ENCODE measurements around the gene TMEM183A.

TMEM183A gene

DNA sequence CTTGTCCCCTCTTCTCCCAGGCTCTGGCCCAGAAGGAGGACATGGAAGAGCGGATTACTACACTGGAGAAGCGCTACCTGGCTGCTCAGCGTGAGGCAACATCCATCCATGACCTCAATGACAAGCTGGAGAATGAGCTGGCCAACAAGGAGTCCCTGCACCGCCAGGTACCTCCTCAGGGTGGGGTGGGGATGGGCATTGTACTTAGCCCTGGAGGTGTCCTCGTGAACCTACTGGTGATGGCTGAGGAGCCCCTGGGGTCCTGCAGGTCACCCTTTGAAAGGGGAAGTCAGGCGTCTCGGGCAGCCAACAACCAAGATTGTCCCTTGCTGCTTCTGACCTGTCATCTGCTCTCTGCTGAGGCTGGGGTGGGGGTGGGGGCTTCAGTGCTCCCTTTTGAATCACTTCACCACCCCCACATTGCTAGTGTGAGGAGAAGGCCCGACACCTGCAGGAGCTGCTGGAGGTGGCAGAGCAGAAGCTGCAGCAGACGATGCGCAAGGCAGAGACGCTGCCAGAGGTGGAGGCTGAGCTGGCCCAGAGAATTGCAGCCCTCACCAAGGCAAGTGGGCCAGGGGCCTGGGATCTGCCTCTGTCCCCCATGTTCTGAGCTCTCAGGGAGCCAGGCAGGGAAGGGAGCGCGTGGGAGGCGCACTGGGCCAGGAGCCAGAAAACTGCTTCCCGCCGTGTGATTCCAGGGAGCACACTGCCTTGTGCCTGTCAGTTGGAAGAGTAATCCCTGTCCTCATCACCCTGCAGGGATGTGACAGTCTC lies 38.8 kb downstream of the TMEM183A start:
- no peak for DNase-seq (ENCODE audit: low spot score)

DNA sequence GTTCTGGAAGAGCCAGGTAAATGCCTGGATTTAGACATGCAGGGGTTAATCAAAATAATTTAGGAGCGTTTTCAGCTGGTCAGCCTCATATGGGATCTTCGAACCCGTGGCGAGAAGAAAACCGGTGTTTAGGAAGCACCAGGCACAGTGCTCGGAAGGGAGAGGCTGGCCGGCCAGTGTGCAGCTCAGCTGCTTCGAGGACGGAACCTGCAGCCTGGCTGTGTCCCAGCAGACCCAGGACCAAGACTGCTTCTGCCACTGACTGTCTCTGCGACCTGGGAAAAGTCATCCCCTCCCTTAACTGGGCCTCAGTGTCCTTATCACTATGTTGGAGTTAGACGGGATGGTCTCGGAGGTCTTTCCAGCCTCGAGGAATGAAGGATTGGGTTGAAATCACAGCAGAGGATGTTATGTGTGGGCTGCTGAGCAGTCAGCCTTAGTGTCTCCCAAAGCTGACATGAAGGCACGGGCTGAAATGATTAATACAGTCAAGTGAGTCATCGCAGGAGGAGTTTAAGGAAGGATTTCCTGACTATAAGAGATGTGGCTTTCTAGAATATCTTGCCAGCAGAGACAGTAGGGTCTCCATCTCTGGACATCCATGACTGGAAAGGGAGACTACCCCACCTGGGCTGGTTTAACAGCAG lies 39.9 kb downstream of the TMEM183A start:
- DNase-seq (ENCODE audit: low spot score), result no peak

DNA sequence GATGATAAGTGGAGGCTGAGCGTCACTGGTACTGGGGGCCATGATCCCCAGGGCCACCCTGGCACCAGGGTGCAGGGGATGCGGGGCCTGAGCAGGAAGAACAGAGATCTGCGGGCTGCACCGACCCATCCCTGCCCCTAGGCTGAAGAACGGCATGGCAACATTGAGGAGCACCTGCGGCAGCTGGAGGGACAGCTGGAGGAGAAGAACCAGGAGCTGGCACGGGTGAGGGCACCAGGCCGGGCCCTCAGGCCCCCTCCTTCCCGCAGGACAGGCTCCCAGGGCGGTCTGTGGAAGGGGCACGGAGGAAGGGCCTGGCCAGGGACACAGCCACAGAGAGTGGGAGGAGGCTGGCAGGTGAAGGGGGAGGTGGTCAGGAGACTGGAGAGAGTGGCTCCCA lies 40.9 kb downstream of the TMEM183A start:
- no peak for DNase-seq (ENCODE audit: low spot score)

DNA sequence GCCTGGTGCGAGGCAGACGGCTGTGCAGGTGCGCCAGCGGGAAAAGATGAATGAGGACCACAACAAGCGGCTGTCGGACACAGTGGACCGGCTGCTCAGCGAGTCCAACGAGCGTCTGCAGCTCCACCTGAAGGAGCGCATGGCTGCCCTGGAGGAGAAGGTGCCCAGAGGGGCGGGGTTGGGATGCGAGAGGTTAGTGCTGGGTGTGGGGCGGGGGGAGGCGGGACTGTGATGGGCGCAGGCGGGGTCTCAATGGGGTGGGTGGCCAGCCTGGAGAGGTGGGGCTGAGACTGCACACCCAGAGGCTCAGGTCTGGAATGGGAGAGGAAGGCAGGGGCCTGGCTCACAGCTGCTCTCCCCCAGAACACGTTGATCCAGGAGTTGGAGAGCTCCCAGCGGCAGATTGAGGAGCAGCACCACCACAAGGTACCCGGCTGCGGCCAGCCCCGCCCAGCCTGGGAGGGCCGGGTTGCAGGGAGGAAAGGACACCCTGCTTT lies 41.4 kb downstream of the TMEM183A start:
- no peak for DNase-seq (ENCODE audit: low spot score)

DNA sequence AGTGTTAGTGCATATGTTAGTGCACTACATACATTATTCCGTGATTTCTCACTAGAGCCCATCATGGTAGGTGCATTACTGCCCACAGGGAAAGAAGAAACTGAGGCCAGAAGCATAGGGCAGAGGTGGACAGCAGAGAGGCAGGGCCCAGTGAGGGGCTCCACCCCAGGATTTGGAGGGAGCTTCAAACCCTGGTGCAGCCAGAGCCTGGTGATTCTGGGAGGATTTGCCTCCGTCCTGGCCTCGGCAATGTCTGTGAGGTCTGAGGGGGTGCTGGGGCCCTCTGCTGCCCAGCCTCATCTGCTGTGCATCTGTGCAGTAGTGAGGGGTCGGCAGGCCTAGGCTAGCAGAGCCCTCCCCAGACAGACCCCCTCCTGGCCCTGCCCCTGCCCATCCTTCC lies 41.9 kb downstream of the TMEM183A start:
- DNase-seq (ENCODE audit: low spot score), result no peak

DNA sequence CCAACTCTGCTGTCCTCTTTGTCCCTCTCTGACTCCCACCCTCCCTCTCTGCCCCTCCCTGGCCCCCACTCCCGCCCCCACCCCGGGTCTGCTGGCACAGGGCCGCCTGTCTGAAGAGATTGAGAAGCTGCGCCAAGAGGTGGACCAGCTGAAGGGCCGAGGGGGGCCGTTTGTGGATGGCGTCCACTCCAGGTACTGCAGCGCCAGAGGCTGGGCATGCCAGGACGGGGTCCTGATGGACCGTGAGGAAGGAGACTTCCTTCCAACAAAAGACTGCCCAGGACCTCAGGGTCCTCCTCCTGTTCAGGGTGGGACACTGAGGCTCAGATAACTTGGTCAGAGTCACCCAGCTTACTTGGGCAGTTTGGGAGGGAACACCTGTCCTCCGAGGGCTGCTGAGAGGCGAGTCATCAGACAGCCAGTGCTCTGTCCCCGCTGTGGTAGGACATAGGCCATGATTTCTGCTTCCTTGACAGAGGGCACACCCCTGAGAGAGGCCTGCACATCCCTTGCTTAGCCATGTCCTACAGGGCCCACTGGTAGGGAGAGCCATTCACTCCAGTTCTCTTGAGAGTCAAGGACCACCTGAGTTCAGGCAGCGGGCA lies 42.5 kb downstream of the TMEM183A start:
- DNase-seq (ENCODE audit: low spot score), result no peak

DNA sequence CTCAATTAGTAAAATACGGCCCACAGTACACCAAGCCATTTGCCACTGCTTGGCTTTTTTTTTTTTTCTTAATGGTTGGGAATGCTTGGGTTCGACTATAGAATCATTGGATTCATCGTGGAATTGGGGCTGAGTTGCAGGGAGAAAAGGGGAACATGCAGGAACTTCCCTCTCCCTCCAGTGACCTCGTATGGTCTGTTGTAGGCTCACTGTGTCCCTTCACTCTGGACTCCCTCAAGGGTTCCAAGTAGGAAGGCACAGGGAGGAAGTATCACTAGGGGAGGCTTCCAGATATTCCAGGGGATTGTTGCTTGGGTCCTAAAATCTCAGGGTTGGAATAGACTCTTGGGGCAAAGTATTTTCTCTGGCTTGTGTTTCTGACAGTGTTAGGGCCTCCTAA lies 43.7 kb downstream of the TMEM183A start:
- DNase-seq (ENCODE audit: low spot score), result no peak

DNA sequence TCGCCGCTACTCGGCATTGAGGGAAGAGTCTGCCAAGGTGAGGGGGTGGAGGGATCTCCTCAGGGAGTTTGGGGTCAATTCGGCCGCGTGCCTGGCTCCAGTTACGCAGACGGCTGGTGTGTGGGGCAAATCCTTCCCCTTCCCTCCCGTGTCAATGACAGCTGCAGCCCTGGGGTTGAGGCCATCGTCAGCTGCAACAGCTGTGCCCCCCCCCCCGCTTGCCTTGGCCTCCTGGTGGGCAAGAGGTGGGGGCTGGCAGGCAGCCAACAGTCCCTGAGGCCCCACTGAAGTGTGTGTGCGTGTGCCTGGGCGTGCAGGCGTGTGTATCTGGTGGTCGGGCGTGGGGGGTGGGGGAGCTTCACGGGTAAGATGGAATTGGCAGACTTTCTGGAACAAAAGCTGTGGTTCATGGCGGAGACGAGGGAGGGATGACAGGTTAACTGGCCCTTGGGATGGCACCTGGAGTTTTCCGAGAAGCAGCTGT lies 44.7 kb downstream of the TMEM183A start:
- peak; percentile 52 for DNase-seq (ENCODE audit: low spot score)

DNA sequence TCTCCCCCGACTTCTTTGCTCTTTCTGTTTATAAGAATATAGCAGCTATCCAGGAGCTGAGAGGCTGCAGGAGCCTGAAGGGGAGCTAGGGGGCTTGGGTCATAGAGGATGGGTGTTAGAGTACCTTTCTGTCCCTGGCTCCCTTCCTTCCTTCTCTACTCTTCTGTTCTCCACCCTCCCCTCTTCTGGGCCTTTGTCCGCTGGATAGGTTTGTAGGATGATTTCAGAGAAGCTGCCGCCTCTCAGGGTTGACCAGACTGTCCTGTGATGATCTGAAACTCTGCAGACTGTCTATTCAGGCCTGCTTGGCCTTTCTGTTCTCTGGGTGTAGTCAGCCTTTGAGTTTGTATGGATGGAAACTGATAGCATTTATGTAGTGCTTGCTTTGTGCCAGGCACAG lies 45.4 kb downstream of the TMEM183A start:
- DNase-seq (ENCODE audit: low spot score), result no peak

DNA sequence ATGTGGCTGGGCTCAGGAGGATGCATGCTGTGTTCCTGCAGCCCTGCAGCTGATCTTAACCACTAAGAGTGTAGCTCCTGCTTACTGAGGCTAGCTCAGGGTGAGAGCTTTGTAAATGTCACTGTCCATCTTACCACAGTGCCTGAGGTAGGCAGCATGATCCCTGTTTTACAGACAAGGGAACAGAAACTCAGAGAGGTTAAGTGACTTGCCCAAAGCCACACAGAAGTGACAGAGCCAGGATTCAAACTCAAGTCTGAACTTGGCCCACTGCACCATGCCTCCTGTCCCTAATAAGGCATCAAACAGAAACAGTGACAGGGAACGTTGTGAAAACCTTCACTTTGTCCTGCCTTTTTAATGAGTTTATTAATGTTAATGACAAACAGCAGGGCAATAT lies 47.0 kb downstream of the TMEM183A start:
- no peak for DNase-seq (ENCODE audit: low spot score)

DNA sequence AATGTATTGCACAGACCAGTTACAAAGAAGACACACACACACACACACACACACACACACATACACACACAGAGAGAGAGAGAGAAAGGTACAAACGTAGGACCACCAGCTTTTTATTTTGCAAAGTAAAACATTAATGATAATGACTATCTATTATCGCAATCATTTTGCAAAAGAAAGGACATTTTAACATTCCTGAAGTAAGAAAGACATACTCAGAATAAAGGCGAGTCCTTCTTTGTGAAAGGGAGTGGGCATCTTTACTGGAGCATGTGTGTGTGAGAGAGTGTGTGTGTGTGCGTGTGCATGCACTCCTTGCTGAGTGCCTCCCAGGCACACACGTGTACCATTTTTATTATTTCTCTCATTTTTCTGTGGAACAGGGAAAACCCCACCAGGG lies 47.5 kb downstream of the TMEM183A start:
- DNase-seq (ENCODE audit: low spot score), result no peak

DNA sequence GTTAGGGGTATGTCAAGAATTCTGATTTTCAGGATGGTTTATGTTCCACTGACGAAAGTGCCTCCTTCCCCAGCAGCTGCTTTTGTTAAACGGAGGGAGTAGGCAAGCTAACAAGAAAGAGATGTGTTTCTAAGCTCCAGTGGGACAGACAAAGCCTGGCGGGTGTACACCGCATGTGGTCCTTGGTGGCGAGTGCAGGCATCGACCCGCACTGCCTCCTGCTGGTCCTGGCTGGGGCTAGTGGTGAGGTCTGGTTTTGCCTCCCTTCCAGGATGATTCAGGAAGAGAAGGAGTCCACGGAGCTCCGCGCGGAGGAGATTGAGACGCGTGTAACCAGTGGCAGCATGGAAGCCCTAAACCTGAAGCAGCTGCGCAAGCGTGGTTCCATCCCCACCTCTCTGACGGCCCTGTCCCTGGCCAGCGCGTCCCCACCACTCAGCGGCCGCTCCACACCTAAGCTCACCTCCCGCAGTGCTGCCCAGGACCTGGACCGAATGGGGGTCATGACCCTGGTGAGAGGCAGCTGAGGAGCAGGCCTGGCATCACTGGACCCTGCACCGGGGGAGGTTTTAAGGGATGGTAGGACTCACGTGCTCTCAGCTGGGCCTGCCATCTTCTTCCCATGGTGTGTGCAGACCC lies 48.1 kb downstream of the TMEM183A start:
- no peak for DNase-seq (ENCODE audit: low spot score)

DNA sequence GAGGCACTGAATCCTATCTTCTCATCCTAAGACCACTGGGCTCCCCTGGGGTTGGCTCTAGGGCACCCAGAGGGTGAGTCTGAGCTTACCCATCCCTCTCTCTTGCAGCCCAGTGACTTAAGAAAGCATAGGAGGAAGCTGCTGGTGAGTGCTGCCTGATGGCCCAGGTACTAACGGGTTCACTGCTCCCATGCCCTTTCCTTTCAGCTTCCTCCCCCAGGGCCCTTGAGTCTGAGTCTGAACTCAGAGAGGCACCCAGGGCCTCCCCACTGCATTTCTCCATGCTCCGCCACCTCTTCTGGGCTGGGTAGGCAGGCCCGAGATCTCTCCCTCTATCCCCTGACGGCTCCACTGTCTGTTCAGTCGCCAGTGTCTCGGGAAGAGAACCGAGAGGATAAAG lies 48.8 kb downstream of the TMEM183A start:
- DNase-seq (ENCODE audit: low spot score), result no peak

DNA sequence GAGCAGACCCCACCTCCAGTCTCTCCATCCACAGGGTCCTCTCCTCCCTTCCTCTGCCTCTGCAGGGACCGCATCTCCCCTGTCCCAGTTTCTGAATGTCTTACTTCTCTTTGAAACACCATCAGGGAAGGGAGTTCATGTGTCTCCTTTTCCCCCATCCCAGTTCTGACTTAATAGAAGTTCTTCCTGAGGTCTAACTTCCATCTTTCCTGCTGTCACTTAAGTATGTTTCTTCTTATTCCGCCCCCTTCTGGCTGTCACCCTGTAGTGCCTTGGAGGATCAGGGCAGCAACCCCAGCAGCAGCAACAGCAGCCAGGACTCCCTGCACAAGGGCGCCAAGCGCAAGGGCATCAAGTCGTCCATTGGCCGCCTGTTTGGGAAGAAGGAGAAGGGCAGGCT lies 49.3 kb downstream of the TMEM183A start:
- no peak for DNase-seq (ENCODE audit: low spot score)

DNA sequence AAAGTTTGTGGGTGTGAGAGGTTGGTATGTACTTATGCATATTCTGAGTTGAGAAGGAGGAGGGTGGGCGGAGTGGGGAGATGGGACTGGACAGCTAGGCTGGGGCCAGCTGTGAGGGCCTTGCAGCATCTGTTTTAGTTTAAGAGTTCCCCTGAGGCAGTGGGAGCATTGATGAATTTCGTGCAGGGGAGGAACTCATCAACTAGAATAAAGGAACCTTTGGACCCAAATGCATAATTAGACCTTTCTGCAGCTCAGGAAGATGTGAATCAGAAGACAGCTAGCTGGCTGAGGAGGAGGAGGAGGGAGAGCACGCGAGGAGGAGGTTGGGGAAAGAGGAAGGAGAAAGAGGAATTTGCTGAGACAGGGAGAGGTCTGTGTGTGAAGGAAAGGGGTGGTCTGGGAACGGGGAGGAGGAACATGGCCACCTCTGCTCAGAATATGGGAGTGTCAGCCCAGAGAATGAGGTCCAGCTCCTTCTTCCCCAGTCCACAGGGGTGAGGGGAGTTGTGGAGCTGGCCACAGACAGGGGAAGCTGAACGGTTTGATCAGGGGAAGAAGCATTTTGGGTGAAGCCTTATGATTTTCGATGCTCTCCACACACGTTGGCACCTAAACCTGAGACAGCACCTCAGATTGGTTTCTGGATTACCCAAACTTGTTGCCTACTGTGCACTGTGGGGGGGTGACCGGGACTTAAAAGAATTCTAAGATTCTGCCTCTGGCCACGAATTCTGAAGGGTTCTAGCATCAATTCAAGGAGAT lies 50.9 kb downstream of the TMEM183A start:
- no peak for DNase-seq (ENCODE audit: low spot score)

DNA sequence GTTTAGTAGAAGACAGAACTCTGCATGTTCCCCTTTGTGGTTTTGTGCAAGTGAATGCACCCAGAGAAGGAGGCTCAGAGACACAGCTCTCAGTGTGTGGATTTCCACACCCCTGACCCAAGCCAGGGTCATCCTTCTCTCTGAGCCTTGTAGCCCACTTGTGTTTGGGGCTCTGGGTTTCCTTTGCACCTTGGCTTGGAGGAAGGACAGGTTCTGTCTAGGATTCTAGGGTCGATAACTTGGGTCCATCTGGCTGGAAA lies 51.4 kb downstream of the TMEM183A start:
- no peak for DNase-seq (ENCODE audit: low spot score)

DNA sequence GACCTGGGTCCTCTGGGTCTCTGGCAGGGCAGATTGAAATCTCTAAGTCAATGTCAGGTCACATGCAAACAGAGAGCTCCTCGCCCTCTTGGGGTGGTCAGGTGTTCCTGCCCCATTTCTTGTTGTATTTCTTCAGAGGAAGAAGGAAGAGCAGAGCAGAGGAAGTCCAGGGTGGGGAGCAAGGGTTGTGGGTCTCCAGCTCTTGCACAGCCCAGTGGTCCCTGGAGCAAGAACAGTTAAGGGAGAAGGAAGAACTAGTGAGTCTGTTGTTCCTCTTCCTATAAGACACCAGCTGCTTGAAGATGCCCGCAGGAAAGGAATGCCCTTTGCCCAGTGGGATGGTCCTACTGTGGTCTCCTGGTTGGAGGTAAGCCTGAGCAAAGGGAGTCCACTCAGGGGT lies 52.3 kb downstream of the TMEM183A start:
- no peak for DNase-seq (ENCODE audit: low spot score)

DNA sequence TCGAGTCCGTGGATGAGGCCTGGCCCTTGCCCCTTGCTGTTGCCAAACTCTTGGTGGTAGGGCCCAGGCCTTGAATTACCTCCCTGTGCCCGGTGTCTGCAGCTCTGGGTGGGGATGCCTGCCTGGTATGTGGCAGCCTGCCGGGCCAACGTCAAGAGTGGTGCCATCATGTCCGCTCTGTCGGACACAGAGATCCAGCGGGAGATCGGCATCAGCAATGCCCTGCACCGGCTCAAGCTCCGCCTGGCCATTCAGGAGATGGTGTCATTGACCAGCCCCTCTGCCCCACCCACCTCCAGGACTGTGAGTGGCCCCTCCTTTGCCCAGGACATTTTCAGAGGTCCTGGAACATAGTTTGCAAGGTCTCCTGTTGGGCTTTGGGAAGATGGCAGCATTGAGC lies 52.9 kb downstream of the TMEM183A start:
- DNase-seq (ENCODE audit: low spot score), result no peak

DNA sequence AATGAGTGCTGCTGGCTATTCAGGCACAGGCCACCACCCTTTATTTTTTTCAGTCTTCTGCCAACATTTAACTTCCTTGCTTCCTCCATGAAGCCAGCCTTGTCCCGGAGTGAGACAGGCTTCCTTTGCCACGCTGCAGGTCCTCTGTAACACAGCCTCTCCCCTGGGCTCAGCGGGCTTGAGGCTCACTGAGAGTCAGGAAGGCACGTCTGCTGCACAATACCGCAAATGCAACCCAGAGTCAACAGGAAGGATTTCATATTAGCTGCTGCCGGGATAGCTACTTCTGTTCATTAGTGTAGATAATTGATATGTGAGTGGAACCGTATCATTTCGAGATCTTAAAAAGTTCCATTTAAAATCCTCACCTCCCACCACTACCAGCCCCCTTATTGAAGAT lies 56.1 kb downstream of the TMEM183A start:
- DNase-seq (ENCODE audit: low spot score), result no peak

DNA sequence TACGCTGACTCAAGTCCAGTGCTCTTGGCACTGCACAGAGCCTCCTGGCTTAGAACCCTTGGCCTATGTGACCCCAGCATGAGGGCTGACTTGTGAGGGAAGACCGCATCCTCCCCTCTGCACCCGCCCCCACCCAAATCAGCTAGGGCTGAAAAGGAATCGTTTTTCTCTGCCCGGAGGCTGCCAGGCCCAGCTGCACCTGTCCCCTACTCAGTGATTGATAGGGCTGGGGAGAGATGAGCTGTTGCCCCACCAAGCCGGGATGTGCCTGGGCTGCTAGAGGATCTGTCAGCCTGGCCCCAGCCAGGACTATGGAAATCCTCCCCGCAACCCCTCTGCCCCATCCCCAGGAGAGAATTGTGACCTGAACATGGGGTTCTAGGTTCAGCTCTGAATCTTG lies 58.0 kb downstream of the TMEM183A start:
- no peak for DNase-seq (ENCODE audit: low spot score)

DNA sequence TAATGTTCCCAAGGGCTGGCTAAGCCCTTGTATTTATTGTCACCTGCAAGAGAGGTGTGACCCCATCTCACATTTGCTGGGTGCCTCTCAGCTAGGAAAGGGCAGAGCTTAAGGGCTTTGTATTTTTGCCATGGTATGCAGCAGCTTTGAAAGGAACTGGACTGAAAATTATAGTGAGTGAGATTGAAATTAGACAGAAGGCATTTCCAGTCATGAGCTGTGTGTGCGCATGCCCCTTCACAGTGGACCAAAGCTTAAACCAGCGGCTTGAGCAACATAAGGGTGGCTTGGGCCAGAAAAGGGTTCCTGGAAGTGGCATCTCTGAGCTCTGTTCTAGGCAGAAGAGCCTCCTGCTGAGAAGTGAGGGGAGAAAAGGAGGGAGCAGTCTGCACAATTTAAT lies 58.8 kb downstream of the TMEM183A start:
- DNase-seq (ENCODE audit: low spot score), result no peak

DNA sequence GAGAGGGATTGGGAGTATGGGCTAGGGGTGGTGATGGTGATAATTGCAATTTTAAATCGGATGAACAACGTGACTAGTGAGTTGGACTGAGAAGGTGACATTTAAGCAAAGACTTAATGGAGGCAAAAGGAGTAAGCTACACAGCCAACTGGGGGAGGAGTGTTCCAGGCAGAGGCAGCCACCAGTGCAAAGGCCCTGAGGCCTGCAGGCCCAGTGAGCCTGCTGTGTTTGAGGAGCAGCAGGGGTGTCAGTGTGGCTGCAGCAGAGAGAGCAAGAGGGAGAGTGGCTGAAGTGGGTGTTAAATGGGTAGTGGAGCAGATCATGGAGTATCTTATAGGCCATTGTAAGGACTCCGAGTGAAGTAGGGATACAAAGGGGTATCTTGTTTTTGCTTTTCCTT lies 59.8 kb downstream of the TMEM183A start:
- no peak for DNase-seq (ENCODE audit: low spot score)

Data from NAMALWA (cell line).